Type B pancreatic cell (in vitro differentiated cells): Measurements from ENCODE around the gene FAM3C. TPM values are rescaled to one million over a fixed set of nuclear protein-coding genes. Genes with fewer than 3 reads are reported as not detected.
A peak's percentile ranks its signal among the peaks of the same experiment; 100 is the strongest.

ENCODE experiments used
- DNase-seq: peaks from one replicate; pipeline ENCODE4 v3.0.0; 2021; ENCODE audit warnings: mixed read lengths; ENCODE audit not compliant: unreplicated experiment; ENCODE audit errors: extremely low spot score
- H3K27ac Mint-ChIP-seq: 2 replicates; pipeline ENCODE4 v1.8.0; 2021; ENCODE audit warnings: mild to moderate bottlenecking, mixed read lengths
- H3K27me3 Mint-ChIP-seq: 2 replicates; pipeline ENCODE4 v1.8.0; 2021; ENCODE audit warnings: mixed read lengths
- H3K36me3 Mint-ChIP-seq: 2 replicates; pipeline ENCODE4 v1.8.0; 2021; ENCODE audit warnings: mixed read lengths
- H3K4me1 Mint-ChIP-seq: one replicate; pipeline ENCODE4 v1.8.0; 2021; ENCODE audit warnings: mixed read lengths; ENCODE audit not compliant: unreplicated experiment
- H3K4me3 Mint-ChIP-seq: 2 replicates; pipeline ENCODE4 v1.8.0; 2021; ENCODE audit warnings: mild to moderate bottlenecking, mixed read lengths
- H3K9me3 Mint-ChIP-seq: 2 replicates; pipeline ENCODE4 v1.8.0; 2021; ENCODE audit warnings: mixed read lengths
- CTCF ChIP-seq: fragments of 200-600 bp; sonication (generic); conservative IDR thresholded peaks from 2 replicates; pipeline ENCODE4 v1.5.0; 2021; ENCODE audit warnings: antibody characterized with exemption, mild to moderate bottlenecking
- total RNA-seq: library from RNA; stranded (reverse); gene quantifications from 2 replicates; pipeline ENCODE4 v1.2.1, GENCODE V29; 2021; ENCODE audit warnings: low replicate concordance

FAM3C gene
- total RNA-seq, 1 donor from 2014 or later, result 73.9 TPM

GRCh38 chr7:121337398-121337797 lies 58.7 kb downstream of the FAM3C start:
- no peak for DNase-seq
- H3K4me1 Mint-ChIP-seq, result peaks cover 11% of the 10 kb centered on the region
- peaks cover 9% of the 10 kb centered on the region for H3K27me3 Mint-ChIP-seq
- TF ChIP-seq CTCF, result no peak
- H3K27ac Mint-ChIP-seq, result no peak overlapping the region
- H3K36me3 Mint-ChIP-seq, result no peaks in the 10 kb centered on the region
- H3K9me3 Mint-ChIP-seq, result no peaks in the 10 kb centered on the region
- no peak overlapping the region for H3K4me3 Mint-ChIP-seq

- Mint-ChIP-seq H3K27ac (no peak overlapping the region), H3K4me3 (no peak overlapping the region), H3K9me3 (no peaks in the 10 kb centered on the region), H3K27me3 (peaks cover 16% of the 10 kb centered on the region), H3K36me3 (no peaks in the 10 kb centered on the region), H3K4me1 (peaks cover 13% of the 10 kb centered on the region)
- DNase-seq, result no peak
- TF ChIP-seq CTCF, result no peak
Measured at GRCh38 chr7:121336579-121336978, 59.5 kb downstream of the FAM3C start.

GRCh38 chr7:121334875-121335648 lies 61.0 kb downstream of the FAM3C start:
- no peak for TF ChIP-seq CTCF
- Mint-ChIP-seq H3K36me3 (no peaks in the 10 kb centered on the region), H3K4me3 (no peak overlapping the region), H3K27me3 (peaks cover 30% of the 10 kb centered on the region), H3K9me3 (no peaks in the 10 kb centered on the region), H3K27ac (no peak overlapping the region), H3K4me1 (peaks cover 21% of the 10 kb centered on the region)
- no peak for DNase-seq

GRCh38 chr7:121334376-121334775 lies 61.7 kb downstream of the FAM3C start:
- no peak for DNase-seq
- Mint-ChIP-seq H3K27me3 (peaks cover 36% of the 10 kb centered on the region), H3K9me3 (no peaks in the 10 kb centered on the region), H3K4me1 (peaks cover 21% of the 10 kb centered on the region), H3K36me3 (no peaks in the 10 kb centered on the region), H3K27ac (no peak overlapping the region), H3K4me3 (no peak overlapping the region)
- no peak for TF ChIP-seq CTCF

- no peak for TF ChIP-seq CTCF
- Mint-ChIP-seq H3K4me3 (peak overlapping the region; percentile 47), H3K27me3 (peaks cover 58% of the 10 kb centered on the region), H3K4me1 (peaks cover 10% of the 10 kb centered on the region), H3K9me3 (no peaks in the 10 kb centered on the region), H3K27ac (no peak overlapping the region), H3K36me3 (no peaks in the 10 kb centered on the region)
- no peak for DNase-seq
Measured at GRCh38 chr7:121331574-121331973, 64.5 kb downstream of the FAM3C start.
